ENCODE data around the gene CBFA2T2.
"Not testable (repeated sequence)": the region's sequence is repeated elsewhere in the genome, so short reads cannot be mapped to it uniquely, and the experiment has no call there.

Gene CBFA2T2

DNA sequence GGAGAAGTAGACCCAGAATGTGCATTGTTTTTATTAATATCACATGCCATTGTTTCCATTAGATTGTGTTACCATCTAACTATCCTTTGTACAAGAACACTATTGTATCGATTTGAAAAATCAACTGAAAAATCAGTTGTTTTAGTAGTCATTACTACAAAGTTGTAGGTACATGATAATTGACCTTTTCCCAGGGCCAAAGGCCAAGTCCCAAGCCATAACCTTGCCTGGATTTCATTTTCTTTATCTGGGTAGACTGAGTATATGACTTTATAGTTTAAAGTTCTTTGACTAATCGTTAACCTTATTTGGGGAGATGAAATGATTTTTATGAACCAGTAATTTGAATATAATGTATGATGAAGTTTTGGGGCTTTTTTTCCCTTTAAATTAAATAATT lies 93.2 kb downstream of the CBFA2T2 start:
- H3K4me3 ChIP-seq (ENCODE audit: low read depth, low read length), result no peak overlapping the region
- H3K9ac ChIP-seq (ENCODE audit: low read depth, low read length), result no peak overlapping the region
- H3K27ac ChIP-seq (ENCODE audit: low read depth, low read length), result no peak overlapping the region
- no peaks in the 10 kb centered on the region for H3K9me3 ChIP-seq (ENCODE audit: control insufficient read depth, insufficient read depth, low read length)
- no peaks in the 10 kb centered on the region for H3K27me3 ChIP-seq (ENCODE audit: control insufficient read depth, insufficient read depth, low read length)
- H3K36me3 ChIP-seq (ENCODE audit: control insufficient read depth, insufficient read depth, low read length), result no peaks in the 10 kb centered on the region
- no peaks in the 10 kb centered on the region for H3K4me1 ChIP-seq (ENCODE audit: control insufficient read depth, insufficient read depth, low read length)

DNA sequence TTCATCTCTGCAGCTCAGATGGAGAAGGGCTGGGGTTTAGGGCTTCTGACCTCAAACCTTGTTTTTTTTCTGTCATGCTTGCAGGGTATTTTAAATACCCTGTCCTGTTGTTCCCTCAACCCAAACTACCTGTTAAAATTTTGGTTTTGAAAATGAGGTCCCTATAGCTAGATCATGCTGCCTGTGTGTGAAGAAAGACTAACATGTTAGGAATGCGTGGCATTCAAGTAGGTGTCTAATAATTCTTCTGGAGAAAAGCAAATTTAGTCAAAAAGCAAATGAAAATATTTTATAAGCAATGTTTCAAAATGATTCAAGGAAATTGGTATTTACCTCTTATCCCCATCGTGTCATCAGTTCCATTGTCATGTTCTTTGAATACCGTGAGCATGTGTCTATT lies 95.1 kb downstream of the CBFA2T2 start:
- no peak overlapping the region for H3K27ac ChIP-seq (ENCODE audit: low read depth, low read length)
- no peaks in the 10 kb centered on the region for H3K4me1 ChIP-seq (ENCODE audit: control insufficient read depth, insufficient read depth, low read length)
- no peaks in the 10 kb centered on the region for H3K36me3 ChIP-seq (ENCODE audit: control insufficient read depth, insufficient read depth, low read length)
- H3K27me3 ChIP-seq (ENCODE audit: control insufficient read depth, insufficient read depth, low read length), result no peaks in the 10 kb centered on the region
- no peaks in the 10 kb centered on the region for H3K9me3 ChIP-seq (ENCODE audit: control insufficient read depth, insufficient read depth, low read length)
- H3K4me3 ChIP-seq (ENCODE audit: low read depth, low read length), result no peak overlapping the region
- H3K9ac ChIP-seq (ENCODE audit: low read depth, low read length), result no peak overlapping the region

- H3K9ac ChIP-seq (ENCODE audit: low read depth, low read length), result no peak overlapping the region
- no peaks in the 10 kb centered on the region for H3K9me3 ChIP-seq (ENCODE audit: control insufficient read depth, insufficient read depth, low read length)
- no peaks in the 10 kb centered on the region for H3K36me3 ChIP-seq (ENCODE audit: control insufficient read depth, insufficient read depth, low read length)
- no peak overlapping the region for H3K4me3 ChIP-seq (ENCODE audit: low read depth, low read length)
- H3K27ac ChIP-seq (ENCODE audit: low read depth, low read length), result no peak overlapping the region
- no peaks in the 10 kb centered on the region for H3K4me1 ChIP-seq (ENCODE audit: control insufficient read depth, insufficient read depth, low read length)
- no peaks in the 10 kb centered on the region for H3K27me3 ChIP-seq (ENCODE audit: control insufficient read depth, insufficient read depth, low read length)
Measured at GRCh38 chr20:33585413-33585812, 95.5 kb downstream of the CBFA2T2 start.

DNA sequence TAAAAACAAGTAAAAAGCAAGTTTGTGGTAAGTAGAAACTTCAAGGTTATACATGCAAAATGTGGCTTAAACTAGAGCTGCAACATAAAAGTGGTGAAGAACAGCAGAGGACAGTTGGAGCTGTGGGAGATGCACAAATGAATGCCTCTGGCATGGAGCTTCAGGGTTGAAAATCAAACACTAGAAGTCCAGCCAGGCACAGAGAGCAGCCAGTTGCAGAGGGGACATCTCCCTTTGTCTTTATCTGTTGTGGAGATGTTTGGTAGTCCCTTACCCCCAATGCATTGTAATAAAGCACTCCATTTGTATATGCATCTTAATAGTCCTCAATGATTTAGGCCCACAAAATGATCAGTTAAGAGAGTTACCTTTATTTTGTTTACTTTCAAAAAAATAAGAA lies 99.2 kb downstream of the CBFA2T2 start:
- H3K9ac ChIP-seq (ENCODE audit: low read depth, low read length), result no peak overlapping the region
- H3K27me3 ChIP-seq (ENCODE audit: control insufficient read depth, insufficient read depth, low read length), result no peaks in the 10 kb centered on the region
- H3K36me3 ChIP-seq (ENCODE audit: control insufficient read depth, insufficient read depth, low read length), result no peaks in the 10 kb centered on the region
- no peaks in the 10 kb centered on the region for H3K4me1 ChIP-seq (ENCODE audit: control insufficient read depth, insufficient read depth, low read length)
- H3K4me3 ChIP-seq (ENCODE audit: low read depth, low read length), result no peak overlapping the region
- no peak overlapping the region for H3K27ac ChIP-seq (ENCODE audit: low read depth, low read length)
- H3K9me3 ChIP-seq (ENCODE audit: control insufficient read depth, insufficient read depth, low read length), result no peaks in the 10 kb centered on the region

GRCh38 chr20:33591901-33592300 lies 102.0 kb downstream of the CBFA2T2 start:
- H3K4me3 ChIP-seq (ENCODE audit: low read depth, low read length); H3K27ac ChIP-seq (ENCODE audit: low read depth, low read length); H3K4me1 ChIP-seq (ENCODE audit: control insufficient read depth, insufficient read depth, low read length); H3K27me3 ChIP-seq (ENCODE audit: control insufficient read depth, insufficient read depth, low read length); H3K9me3 ChIP-seq (ENCODE audit: control insufficient read depth, insufficient read depth, low read length); H3K36me3 ChIP-seq (ENCODE audit: control insufficient read depth, insufficient read depth, low read length); H3K9ac ChIP-seq (ENCODE audit: low read depth, low read length): not testable (repeated sequence)

DNA sequence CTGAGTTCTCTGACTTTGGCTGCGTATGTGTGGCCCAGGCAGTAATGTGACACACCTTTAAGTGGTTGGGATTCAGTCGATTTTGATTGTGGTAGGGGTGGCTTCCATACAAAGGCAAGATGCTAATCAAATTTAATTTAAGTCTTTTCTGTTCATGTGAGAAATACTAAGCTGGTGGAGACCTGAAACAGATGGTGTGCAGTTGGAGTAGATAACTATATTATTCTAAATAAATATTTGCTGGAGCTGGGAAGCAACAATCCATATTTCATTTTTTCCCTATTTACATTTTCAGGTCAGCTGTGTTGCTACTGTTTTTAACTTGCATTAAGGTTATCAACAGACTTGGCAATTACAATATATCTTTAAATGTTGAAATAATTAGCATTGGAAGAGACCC lies 104.8 kb downstream of the CBFA2T2 start:
- Histone ChIP-seq H3K4me1 (ENCODE audit: control insufficient read depth, insufficient read depth, low read length) (no peaks in the 10 kb centered on the region), H3K9me3 (ENCODE audit: control insufficient read depth, insufficient read depth, low read length) (no peaks in the 10 kb centered on the region), H3K27ac (ENCODE audit: low read depth, low read length) (no peak overlapping the region), H3K27me3 (ENCODE audit: control insufficient read depth, insufficient read depth, low read length) (no peaks in the 10 kb centered on the region), H3K9ac (ENCODE audit: low read depth, low read length) (no peak overlapping the region), H3K36me3 (ENCODE audit: control insufficient read depth, insufficient read depth, low read length) (no peaks in the 10 kb centered on the region), H3K4me3 (ENCODE audit: low read depth, low read length) (no peak overlapping the region)

- Histone ChIP-seq H3K4me3 (ENCODE audit: low read depth, low read length) (no peak overlapping the region), H3K9me3 (ENCODE audit: control insufficient read depth, insufficient read depth, low read length) (no peaks in the 10 kb centered on the region), H3K27me3 (ENCODE audit: control insufficient read depth, insufficient read depth, low read length) (no peaks in the 10 kb centered on the region), H3K4me1 (ENCODE audit: control insufficient read depth, insufficient read depth, low read length) (no peaks in the 10 kb centered on the region), H3K36me3 (ENCODE audit: control insufficient read depth, insufficient read depth, low read length) (no peaks in the 10 kb centered on the region), H3K27ac (ENCODE audit: low read depth, low read length) (no peak overlapping the region), H3K9ac (ENCODE audit: low read depth, low read length) (no peak overlapping the region)
Measured at GRCh38 chr20:33600414-33600813, 110.5 kb downstream of the CBFA2T2 start.

GRCh38 chr20:33600981-33601380 lies 111.1 kb downstream of the CBFA2T2 start:
- H3K9me3 ChIP-seq (ENCODE audit: control insufficient read depth, insufficient read depth, low read length), result no peaks in the 10 kb centered on the region
- no peak overlapping the region for H3K27ac ChIP-seq (ENCODE audit: low read depth, low read length)
- no peaks in the 10 kb centered on the region for H3K4me1 ChIP-seq (ENCODE audit: control insufficient read depth, insufficient read depth, low read length)
- H3K27me3 ChIP-seq (ENCODE audit: control insufficient read depth, insufficient read depth, low read length), result no peaks in the 10 kb centered on the region
- no peak overlapping the region for H3K4me3 ChIP-seq (ENCODE audit: low read depth, low read length)
- H3K9ac ChIP-seq (ENCODE audit: low read depth, low read length), result no peak overlapping the region
- no peaks in the 10 kb centered on the region for H3K36me3 ChIP-seq (ENCODE audit: control insufficient read depth, insufficient read depth, low read length)

GRCh38 chr20:33601861-33602260 lies 112.0 kb downstream of the CBFA2T2 start:
- H3K27ac ChIP-seq (ENCODE audit: low read depth, low read length), result no peak overlapping the region
- H3K36me3 ChIP-seq (ENCODE audit: control insufficient read depth, insufficient read depth, low read length), result no peaks in the 10 kb centered on the region
- no peaks in the 10 kb centered on the region for H3K27me3 ChIP-seq (ENCODE audit: control insufficient read depth, insufficient read depth, low read length)
- H3K4me3 ChIP-seq (ENCODE audit: low read depth, low read length), result no peak overlapping the region
- no peaks in the 10 kb centered on the region for H3K9me3 ChIP-seq (ENCODE audit: control insufficient read depth, insufficient read depth, low read length)
- no peaks in the 10 kb centered on the region for H3K4me1 ChIP-seq (ENCODE audit: control insufficient read depth, insufficient read depth, low read length)
- H3K9ac ChIP-seq (ENCODE audit: low read depth, low read length), result no peak overlapping the region

DNA sequence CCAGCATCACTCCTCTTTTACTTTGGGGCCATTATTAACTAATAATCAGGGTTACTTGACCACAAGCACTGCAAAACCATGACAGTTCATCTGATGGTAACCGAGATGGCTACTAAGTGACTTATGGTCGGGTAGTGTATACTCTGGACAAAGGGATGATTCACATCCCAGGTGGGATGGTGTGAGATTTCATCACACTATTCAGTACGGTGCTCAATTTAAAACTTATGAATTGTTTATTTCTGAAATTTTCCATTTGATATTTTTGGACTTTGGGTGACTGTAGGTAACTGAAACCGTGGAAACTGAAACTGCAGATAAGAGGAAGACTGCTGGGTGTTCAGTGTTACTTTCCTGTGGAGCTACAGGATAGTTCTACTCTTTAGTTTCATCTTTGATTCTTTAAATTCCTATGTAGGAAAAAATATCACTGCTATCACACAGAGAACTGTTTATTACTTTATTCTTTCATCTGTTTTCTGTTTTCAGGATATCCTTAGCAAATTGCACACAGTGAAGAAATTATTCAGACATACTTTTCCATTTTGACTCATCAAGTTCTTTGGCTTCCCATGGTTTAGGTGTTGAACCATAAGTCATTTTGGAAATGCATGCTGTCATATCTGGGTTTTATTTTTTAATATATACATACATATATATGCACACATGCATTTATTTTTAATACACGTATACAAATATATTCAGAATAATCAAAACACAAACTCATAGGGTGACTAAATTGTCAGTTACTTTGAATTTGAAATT lies 113.1 kb downstream of the CBFA2T2 start:
- Histone ChIP-seq H3K27ac (ENCODE audit: low read depth, low read length) (no peak overlapping the region), H3K9me3 (ENCODE audit: control insufficient read depth, insufficient read depth, low read length) (no peaks in the 10 kb centered on the region), H3K27me3 (ENCODE audit: control insufficient read depth, insufficient read depth, low read length) (no peaks in the 10 kb centered on the region), H3K4me1 (ENCODE audit: control insufficient read depth, insufficient read depth, low read length) (no peaks in the 10 kb centered on the region), H3K4me3 (ENCODE audit: low read depth, low read length) (no peak overlapping the region), H3K9ac (ENCODE audit: low read depth, low read length) (no peak overlapping the region), H3K36me3 (ENCODE audit: control insufficient read depth, insufficient read depth, low read length) (peaks cover 6% of the 10 kb centered on the region)

DNA sequence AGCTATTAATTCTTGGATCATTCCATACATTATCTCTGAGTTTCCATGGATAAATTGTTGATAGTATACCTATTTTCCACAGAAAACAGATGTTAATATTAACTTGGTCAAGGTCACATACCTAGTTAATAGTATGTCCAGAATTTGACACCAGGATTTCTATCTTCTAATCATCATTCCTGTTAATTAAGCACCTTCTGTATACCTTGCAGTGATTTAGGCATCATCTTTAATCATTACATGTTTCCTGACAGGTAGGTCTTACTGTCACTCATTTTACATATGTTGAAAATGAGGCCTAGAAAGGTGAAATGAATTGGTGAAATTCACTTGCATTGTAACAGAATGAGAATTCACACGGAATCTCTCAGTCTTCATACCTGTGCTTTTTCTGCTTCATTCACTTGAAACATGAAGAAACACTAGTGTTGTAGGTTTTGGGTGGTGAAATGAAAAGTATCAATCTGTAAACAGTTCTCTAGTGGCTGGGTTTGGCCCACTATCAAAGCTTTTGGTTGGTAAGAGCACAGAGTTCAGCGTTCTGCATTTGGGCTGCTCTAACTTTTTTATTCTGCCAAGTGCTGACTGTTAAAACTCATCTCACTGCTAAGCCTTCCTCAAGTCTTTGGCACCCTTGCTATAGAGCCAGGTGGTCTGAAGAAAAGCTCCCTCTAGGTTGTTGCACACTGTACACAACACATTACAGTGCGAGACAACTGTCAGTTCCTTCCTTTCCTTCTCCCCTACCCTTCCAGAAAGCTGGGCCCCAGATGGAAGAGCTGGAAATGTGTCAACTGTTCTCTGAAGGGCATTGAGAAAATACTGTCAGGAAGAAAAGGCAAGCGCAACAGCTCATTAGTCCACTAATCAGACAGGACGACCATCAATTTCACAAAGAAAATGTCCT lies 114.4 kb downstream of the CBFA2T2 start:
- no peaks in the 10 kb centered on the region for H3K4me1 ChIP-seq (ENCODE audit: control insufficient read depth, insufficient read depth, low read length)
- H3K27ac ChIP-seq (ENCODE audit: low read depth, low read length), result no peak overlapping the region
- H3K9me3 ChIP-seq (ENCODE audit: control insufficient read depth, insufficient read depth, low read length), result no peaks in the 10 kb centered on the region
- no peak overlapping the region for H3K9ac ChIP-seq (ENCODE audit: low read depth, low read length)
- no peak overlapping the region for H3K4me3 ChIP-seq (ENCODE audit: low read depth, low read length)
- H3K27me3 ChIP-seq (ENCODE audit: control insufficient read depth, insufficient read depth, low read length), result no peaks in the 10 kb centered on the region
- H3K36me3 ChIP-seq (ENCODE audit: control insufficient read depth, insufficient read depth, low read length), result peaks cover 14% of the 10 kb centered on the region

Measured in HUES48 (cell line).